Measurements from ENCODE around the gene ARFGAP2.
"Not testable (repeated sequence)": the region's sequence is repeated elsewhere in the genome, so short reads cannot be mapped to it uniquely, and the experiment has no call there.

ARFGAP2 gene

GRCh38 chr11:47147250-47147649 is 29.4 kb downstream of the ARFGAP2 start:
- DNase-seq: no peak

- no peak for DNase-seq
These were observed 32.1 kb downstream of the ARFGAP2 start for GRCh38 chr11:47144541-47144940.

- no peak for DNase-seq
These were observed 33.4 kb downstream of the ARFGAP2 start for GRCh38 chr11:47143322-47143721.

- no peak for DNase-seq
These were observed 36.8 kb downstream of the ARFGAP2 start for GRCh38 chr11:47139878-47140277.

GRCh38 chr11:47137476-47137875 is 39.2 kb downstream of the ARFGAP2 start:
- no peak for DNase-seq

GRCh38 chr11:47136921-47137320 is 39.8 kb downstream of the ARFGAP2 start:
- no peak for DNase-seq

- DNase-seq: no peak
These were observed 40.4 kb downstream of the ARFGAP2 start for GRCh38 chr11:47136327-47136726.

- no peak for DNase-seq
These were observed 43.7 kb downstream of the ARFGAP2 start for GRCh38 chr11:47132981-47133380.

GRCh38 chr11:47132490-47132889 is 44.2 kb downstream of the ARFGAP2 start:
- no peak for DNase-seq

GRCh38 chr11:47131136-47131535 is 45.5 kb downstream of the ARFGAP2 start:
- no peak for DNase-seq

GRCh38 chr11:47130543-47130942 is 46.1 kb downstream of the ARFGAP2 start:
- no peak for DNase-seq

GRCh38 chr11:47127213-47127612 is 49.5 kb downstream of the ARFGAP2 start:
- no peak for DNase-seq

GRCh38 chr11:47125083-47125482 is 51.6 kb downstream of the ARFGAP2 start:
- DNase-seq: no peak

- DNase-seq: no peak
These were observed 52.0 kb downstream of the ARFGAP2 start for GRCh38 chr11:47124675-47125074.

GRCh38 chr11:47123094-47123493 is 53.6 kb downstream of the ARFGAP2 start:
- DNase-seq: no peak

- DNase-seq: no peak
These were observed 54.9 kb downstream of the ARFGAP2 start for GRCh38 chr11:47121731-47122130.

GRCh38 chr11:47121056-47121455 is 55.6 kb downstream of the ARFGAP2 start:
- DNase-seq: no peak

GRCh38 chr11:47118958-47119688 is 57.6 kb downstream of the ARFGAP2 start:
- not testable (repeated sequence) for DNase-seq
